Measurements from ENCODE around the gene RETREG3. TPM values are rescaled to one million over a fixed set of nuclear protein-coding genes. Genes with fewer than 3 reads are reported as not detected.

RETREG3 gene
- total RNA-seq, 2 experiments from 2014 or later, result 28.3 to 30.9 TPM

- peak overlapping the region; percentile 47 for H3K27ac Mint-ChIP-seq
- H3K36me3 Mint-ChIP-seq (ENCODE audit: low read depth), result peaks cover 61% of the 10 kb centered on the region
- H3K27me3 Mint-ChIP-seq, result no peaks in the 10 kb centered on the region
- intact Hi-C loops (cut with DNase I, micrococcal nuclease), result loop anchor here in 1 of 2 experiments (10.0 kb wide), 1 partner anchor 606 kb away; the partner anchor contains the start of gene NBR1
- no peaks in the 10 kb centered on the region for H3K9me3 Mint-ChIP-seq (ENCODE audit: low read depth)
- DNase-seq (no peak), ATAC-seq (no peak)
- CTCF ChIA-PET, result interaction anchor here (0.5 to 4.9 kb wide), 3 partner anchors 9 to 355 kb away, joined by 3 to 29 read pairs (median 4); partner anchors contain the start of gene PSMC3IP
- peak overlapping the region; percentile 96 for H3K4me3 Mint-ChIP-seq
- peaks cover 28% of the 10 kb centered on the region for H3K4me1 Mint-ChIP-seq
- POLR2A ChIA-PET, result no interaction called here
Observed at GRCh38 chr17:42568341-42569111, 40.6 kb downstream of the RETREG3 start.

- Mint-ChIP-seq H3K4me1 (peaks cover 35% of the 10 kb centered on the region), H3K27me3 (no peaks in the 10 kb centered on the region), H3K27ac (peak within 1 kb of the TSS; percentile 96), H3K36me3 (ENCODE audit: low read depth) (peaks cover 52% of the 10 kb centered on the region), H3K9me3 (ENCODE audit: low read depth) (no peaks in the 10 kb centered on the region), H3K4me3 (peak within 1 kb of the TSS; percentile 96)
- ChIA-PET CTCF (interaction anchor here (0.6 to 4.9 kb wide), 2 partner anchors 10 to 82 kb away, joined by 3 to 29 read pairs; partner anchors contain the start of gene PSMC3IP), POLR2A (interaction anchor here (0.5 to 2.3 kb wide), 5 partner anchors 9 to 801 kb away, joined by 3 to 8 read pairs (median 5); partner anchors contain the start of gene PSMC3IP)
- intact Hi-C loops (cut with DNase I, micrococcal nuclease), result loop anchor here (1.0 to 10.0 kb wide), 3 partner anchors 10 to 608 kb away; partner anchors contain the start of genes PSMC3IP (in 2 of the 2), NBR1 (in 1 of the 2), RETREG3 (in 1 of the 2) and TUBG1 (in 1 of the 2)
- peak; percentile 95 for DNase-seq
- ATAC-seq, result peak; percentile 74
Observed at GRCh38 chr17:42566883-42567573, 42.1 kb downstream of the RETREG3 start, which contains the start of gene MLX. TSS of gene MLX (plus strand) at chr17:42567100. CDS start at chr17:42567125, 25 bp downstream.

GRCh38 chr17:42566215-42566882 lies 42.8 kb downstream of the RETREG3 start:
- Mint-ChIP-seq H3K27ac (peak overlapping the region; percentile 96), H3K9me3 (ENCODE audit: low read depth) (no peaks in the 10 kb centered on the region), H3K4me3 (peak overlapping the region; percentile 96), H3K27me3 (no peaks in the 10 kb centered on the region), H3K4me1 (peaks cover 41% of the 10 kb centered on the region), H3K36me3 (ENCODE audit: low read depth) (peaks cover 51% of the 10 kb centered on the region)
- ChIA-PET CTCF (interaction anchor here (0.6 to 4.9 kb wide), 3 partner anchors 11 to 372 kb away, joined by 3 to 29 read pairs (median 4); partner anchors contain the start of gene PSMC3IP), POLR2A (interaction anchor here (0.5 to 2.3 kb wide), 2 partner anchors 12 to 34 kb away, joined by 5 to 8 read pairs; partner anchors contain the start of gene PSMC3IP)
- intact Hi-C loops (cut with DNase I, micrococcal nuclease), result loop anchor here in 1 of 2 experiments (2.0 to 10.0 kb wide), 2 partner anchors 42 to 608 kb away; partner anchors contain the start of genes NBR1, RETREG3 and TUBG1
- DNase-seq (no peak), ATAC-seq (no peak)

GRCh38 chr17:42565523-42566214 lies 43.5 kb downstream of the RETREG3 start:
- peaks cover 41% of the 10 kb centered on the region for H3K4me1 Mint-ChIP-seq
- H3K27me3 Mint-ChIP-seq, result no peaks in the 10 kb centered on the region
- intact Hi-C loops (cut with DNase I, micrococcal nuclease), result loop anchor here in 1 of 2 experiments (2.0 to 10.0 kb wide), 2 partner anchors 43 to 609 kb away; partner anchors contain the start of genes NBR1, RETREG3 and TUBG1
- ChIA-PET CTCF (interaction anchor here (0.7 to 4.9 kb wide), 2 partner anchors 12 to 372 kb away, joined by 4 to 29 read pairs; partner anchors contain the start of gene PSMC3IP), POLR2A (interaction anchor here (2.3 kb wide), 1 partner anchor 12 kb away, joined by 8 read pairs; the partner anchor contains the start of gene PSMC3IP)
- DNase-seq (no peak), ATAC-seq (no peak)
- peak overlapping the region; percentile 96 for H3K4me3 Mint-ChIP-seq
- H3K36me3 Mint-ChIP-seq (ENCODE audit: low read depth), result peaks cover 45% of the 10 kb centered on the region
- no peaks in the 10 kb centered on the region for H3K9me3 Mint-ChIP-seq (ENCODE audit: low read depth)
- peak overlapping the region; percentile 96 for H3K27ac Mint-ChIP-seq

GRCh38 chr17:42564815-42565522 lies 44.2 kb downstream of the RETREG3 start:
- Mint-ChIP-seq H3K4me1 (peaks cover 44% of the 10 kb centered on the region), H3K36me3 (ENCODE audit: low read depth) (peaks cover 38% of the 10 kb centered on the region), H3K27me3 (no peaks in the 10 kb centered on the region), H3K4me3 (no peak overlapping the region), H3K9me3 (ENCODE audit: low read depth) (no peaks in the 10 kb centered on the region), H3K27ac (no peak overlapping the region)
- ATAC-seq, result no peak
- ChIA-PET POLR2A (no interaction called here), CTCF (interaction anchor here (2.3 kb wide), 1 partner anchor 13 kb away, joined by 8 read pairs; the partner anchor contains the start of gene PSMC3IP)
- intact Hi-C loops (cut with DNase I, micrococcal nuclease), result loop anchor here in 1 of 2 experiments (10.0 kb wide), 1 partner anchor 610 kb away; the partner anchor contains the start of gene NBR1
- no peak for DNase-seq

DNA sequence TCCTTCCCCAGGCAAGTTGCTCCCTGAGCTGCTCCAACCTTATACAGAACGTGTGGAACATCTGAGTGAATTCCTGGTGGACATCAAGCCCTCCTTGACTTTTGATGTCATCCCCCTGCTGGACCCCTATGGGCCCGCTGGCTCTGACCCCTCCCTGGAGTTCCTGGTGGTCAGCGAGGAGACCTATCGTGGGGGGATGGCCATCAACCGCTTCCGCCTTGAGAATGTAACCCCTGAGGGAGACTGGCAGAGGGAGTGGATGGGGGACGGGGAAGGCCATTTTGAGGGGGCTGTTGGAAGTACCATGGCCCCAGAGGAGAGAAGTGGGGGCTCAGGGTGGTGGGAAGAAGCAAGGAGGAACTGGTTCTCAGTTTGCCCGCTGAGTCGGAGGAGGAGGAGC lies 45.2 kb downstream of the RETREG3 start:
- Mint-ChIP-seq H3K36me3 (ENCODE audit: low read depth) (peaks cover 28% of the 10 kb centered on the region), H3K4me3 (peak overlapping the region; percentile 94), H3K4me1 (peaks cover 39% of the 10 kb centered on the region), H3K9me3 (ENCODE audit: low read depth) (no peaks in the 10 kb centered on the region), H3K27me3 (no peaks in the 10 kb centered on the region), H3K27ac (peak overlapping the region; percentile 48)
- ChIA-PET CTCF (interaction anchor here (0.7 to 2.3 kb wide), 2 partner anchors 14 to 1285 kb away, joined by 3 to 8 read pairs; partner anchors contain the start of gene PSMC3IP), POLR2A (interaction anchor here (0.6 kb wide), 1 partner anchor 167 kb away, joined by 15 read pairs; no protein-coding TSS in a partner anchor)
- no peak for DNase-seq
- ATAC-seq, result no peak
- intact Hi-C loops (cut with DNase I, micrococcal nuclease), result loop anchor here (2.0 to 10.0 kb wide), 2 partner anchors 13 to 611 kb away; partner anchors contain the start of genes NBR1 (in 1 of the 2) and PSMC3IP (in 1 of the 2)

DNA sequence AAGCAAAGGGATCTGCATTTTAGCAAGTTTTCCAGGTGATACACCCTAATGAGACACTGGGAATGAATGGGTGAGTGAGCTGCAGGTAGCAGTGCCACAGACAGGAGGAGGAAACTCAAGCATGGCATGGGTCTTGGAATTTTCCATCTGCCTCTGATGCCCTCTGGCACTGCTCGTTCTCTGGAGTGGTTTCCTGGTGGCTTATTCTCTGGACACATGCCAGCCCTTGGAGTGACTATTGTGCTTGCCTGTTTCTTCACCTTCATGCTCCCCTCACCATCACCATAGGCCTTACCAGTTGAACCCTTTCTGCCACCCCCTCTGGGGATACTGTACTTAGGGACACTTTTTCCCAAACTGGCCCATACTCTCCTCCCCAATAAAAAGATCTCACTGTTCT lies 45.6 kb downstream of the RETREG3 start:
- no peak for ATAC-seq
- CTCF ChIA-PET, result interaction anchor here (0.7 to 2.3 kb wide), 5 partner anchors 14 to 1285 kb away, joined by 3 to 8 read pairs (median 3); partner anchors contain the start of genes BECN1, PSMC3IP and TUBG1

DNA sequence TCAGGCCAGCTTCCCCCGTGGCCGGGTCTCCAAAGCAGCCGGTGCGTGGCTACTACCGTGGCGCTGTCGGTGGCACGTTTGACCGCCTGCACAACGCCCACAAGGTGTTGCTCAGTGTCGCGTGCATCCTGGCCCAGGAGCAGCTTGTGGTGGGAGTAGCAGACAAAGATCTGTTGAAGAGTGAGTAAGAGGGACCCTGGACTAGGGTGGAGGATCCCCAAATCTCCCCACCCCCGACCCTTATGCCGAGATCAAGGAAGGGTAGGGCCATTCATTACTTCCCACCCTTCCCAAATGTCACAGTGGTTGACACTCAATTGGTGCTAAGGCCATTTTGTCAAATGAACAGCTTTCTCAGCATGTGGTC lies 46.0 kb downstream of the RETREG3 start:
- Mint-ChIP-seq H3K4me3 (peak overlapping the region; percentile 94), H3K27ac (peak overlapping the region; percentile 99), H3K4me1 (peaks cover 35% of the 10 kb centered on the region), H3K36me3 (ENCODE audit: low read depth) (peaks cover 24% of the 10 kb centered on the region), H3K9me3 (ENCODE audit: low read depth) (no peaks in the 10 kb centered on the region), H3K27me3 (no peaks in the 10 kb centered on the region)
- intact Hi-C loops (cut with DNase I, micrococcal nuclease), result loop anchor here (2.0 to 10.0 kb wide), 2 partner anchors 14 to 612 kb away; partner anchors contain the start of genes NBR1 (in 1 of the 2) and PSMC3IP (in 1 of the 2)
- CTCF ChIA-PET, result interaction anchor here (0.7 to 2.3 kb wide), 6 partner anchors 15 to 1285 kb away, joined by 3 to 8 read pairs (median 3); partner anchors contain the start of genes BECN1, PSMC3IP and TUBG1
- POLR2A ChIA-PET, result interaction anchor here (0.6 kb wide), 3 partner anchors 15 to 491 kb away, joined by 3 to 15 read pairs (median 4); no protein-coding TSS in a partner anchor
- DNase-seq, result no peak
- ATAC-seq, result no peak

More for the DNA sequence above, 45.6 kb downstream of the RETREG3 start:
- Mint-ChIP-seq H3K27ac (peak overlapping the region; percentile 99), H3K36me3 (ENCODE audit: low read depth) (peaks cover 24% of the 10 kb centered on the region), H3K4me3 (peak overlapping the region; percentile 94), H3K27me3 (no peaks in the 10 kb centered on the region), H3K9me3 (ENCODE audit: low read depth) (no peaks in the 10 kb centered on the region), H3K4me1 (peaks cover 37% of the 10 kb centered on the region)
- no peak for DNase-seq
- intact Hi-C loops (cut with DNase I, micrococcal nuclease), result loop anchor here (2.0 to 10.0 kb wide), 2 partner anchors 13 to 611 kb away; partner anchors contain the start of genes NBR1 (in 1 of the 2) and PSMC3IP (in 1 of the 2)
- POLR2A ChIA-PET, result interaction anchor here (0.6 kb wide), 2 partner anchors 167 to 491 kb away, joined by 4 to 15 read pairs; no protein-coding TSS in a partner anchor

Measured in activated CD4-positive, alpha-beta T cell treated with anti-CD3 and anti-CD28 coated beads for 36 hours (primary cell).